Measurements from ENCODE around the gene MVP.

Gene MVP

DNA sequence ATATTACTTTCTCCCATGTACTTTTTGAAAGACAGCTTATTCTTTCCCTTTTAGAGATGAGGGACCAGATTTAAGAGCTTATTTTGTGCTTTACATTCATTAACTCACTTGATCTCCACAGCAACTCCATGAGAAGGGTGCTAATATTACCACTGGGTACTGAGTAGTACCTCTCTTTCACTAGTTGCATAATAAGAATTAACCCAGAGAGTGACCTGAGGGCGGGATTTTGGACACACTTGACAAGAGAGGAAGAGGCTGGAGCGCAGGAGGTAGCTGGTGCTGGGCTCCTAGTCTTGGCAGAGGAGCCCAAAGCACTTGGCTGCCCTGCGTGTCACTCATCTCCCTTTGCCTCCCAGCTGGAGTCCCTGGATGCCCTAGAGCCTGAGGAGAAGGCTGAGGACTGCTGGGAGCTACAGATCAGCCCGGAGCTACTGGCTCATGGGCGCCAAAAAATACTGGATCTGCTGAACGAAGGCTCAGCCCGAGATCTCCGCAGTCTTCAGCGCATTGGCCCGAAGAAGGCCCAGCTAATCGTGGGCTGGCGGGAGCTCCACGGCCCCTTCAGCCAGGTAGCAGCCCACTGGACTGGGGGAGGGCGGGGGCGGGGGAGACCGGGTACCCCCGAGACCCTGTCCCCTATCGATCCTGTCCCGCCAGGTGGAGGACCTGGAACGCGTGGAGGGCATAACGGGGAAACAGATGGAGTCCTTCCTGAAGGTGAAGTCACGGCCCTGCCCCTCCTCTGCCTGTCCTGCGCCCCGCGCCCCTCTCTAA lies 15.6 kb upstream of the MVP start:
- no peak for FAIRE-seq

DNA sequence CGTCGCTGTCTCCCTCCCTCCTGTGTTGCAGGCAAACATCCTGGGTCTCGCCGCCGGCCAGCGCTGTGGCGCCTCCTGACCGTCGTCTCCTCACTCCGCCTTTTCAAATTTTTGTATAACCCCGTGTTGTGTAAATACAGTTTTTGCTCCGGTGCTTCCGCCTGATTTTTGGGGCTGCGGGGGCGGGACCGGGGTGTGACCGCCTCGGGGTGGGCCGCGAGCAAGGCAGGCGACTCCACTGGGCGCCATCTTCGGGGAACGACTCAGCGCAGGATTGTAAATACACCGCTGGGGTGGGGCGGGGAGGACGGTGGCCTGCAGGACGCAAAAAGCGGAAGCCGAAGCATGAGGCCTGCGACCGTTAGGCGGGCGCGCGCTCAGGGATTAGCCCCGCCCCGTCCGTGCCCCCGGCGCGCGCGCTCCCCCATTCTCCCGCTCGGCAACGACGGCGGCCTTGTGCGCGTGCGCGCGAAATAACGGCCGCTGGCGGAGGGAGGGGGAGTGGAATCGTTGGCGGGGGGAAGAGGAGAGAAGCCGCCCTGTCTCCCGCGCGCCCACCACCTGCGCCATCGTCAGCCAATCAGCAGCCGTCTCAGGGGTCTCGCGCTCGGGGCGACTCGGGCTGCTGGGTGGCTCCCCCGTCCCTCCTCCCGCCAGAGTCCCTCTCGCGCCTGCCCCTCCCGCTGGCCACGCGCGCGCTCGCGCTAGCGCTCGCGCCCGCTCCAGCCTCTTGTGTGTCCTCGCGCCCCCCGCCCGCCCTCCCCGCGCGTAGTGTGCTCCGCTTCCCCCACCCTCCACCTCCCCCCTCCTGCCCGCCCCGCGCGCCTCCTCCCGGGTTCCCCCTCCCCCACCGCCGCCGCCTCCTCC lies 14.8 kb upstream of the MVP start:
- peak; percentile 41 for FAIRE-seq

DNA sequence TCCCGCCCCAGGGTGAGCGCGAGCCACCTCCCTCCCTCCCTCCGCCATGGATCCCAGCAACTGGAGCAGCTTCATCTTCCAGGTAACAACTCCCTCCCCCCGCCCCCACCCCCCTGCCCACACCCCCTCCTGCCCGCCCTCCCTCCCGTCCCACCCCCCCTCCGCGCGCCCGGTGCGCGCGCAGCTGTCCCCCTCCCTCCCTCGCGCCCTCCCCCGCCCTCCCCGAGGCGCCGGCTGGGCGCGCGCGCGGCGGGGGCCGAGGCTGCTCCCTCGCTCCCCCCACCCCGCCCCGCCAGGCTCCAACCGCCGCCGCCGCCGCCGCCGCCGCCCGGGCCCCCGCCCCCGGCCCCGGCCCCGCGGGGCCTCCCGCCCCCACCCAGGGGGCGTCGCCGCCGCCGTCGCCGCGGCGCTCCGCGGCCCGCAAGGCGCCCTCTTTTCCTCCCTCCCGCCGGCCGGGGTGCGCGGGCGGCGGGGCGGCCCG lies 14.1 kb upstream of the MVP start, which contains the start of gene MAZ:
TSS of gene MAZ (plus strand) at position 431 of the 481 bp plus-strand sequence. CDS start 173 bp downstream, outside the sequence.
- no peak for FAIRE-seq

DNA sequence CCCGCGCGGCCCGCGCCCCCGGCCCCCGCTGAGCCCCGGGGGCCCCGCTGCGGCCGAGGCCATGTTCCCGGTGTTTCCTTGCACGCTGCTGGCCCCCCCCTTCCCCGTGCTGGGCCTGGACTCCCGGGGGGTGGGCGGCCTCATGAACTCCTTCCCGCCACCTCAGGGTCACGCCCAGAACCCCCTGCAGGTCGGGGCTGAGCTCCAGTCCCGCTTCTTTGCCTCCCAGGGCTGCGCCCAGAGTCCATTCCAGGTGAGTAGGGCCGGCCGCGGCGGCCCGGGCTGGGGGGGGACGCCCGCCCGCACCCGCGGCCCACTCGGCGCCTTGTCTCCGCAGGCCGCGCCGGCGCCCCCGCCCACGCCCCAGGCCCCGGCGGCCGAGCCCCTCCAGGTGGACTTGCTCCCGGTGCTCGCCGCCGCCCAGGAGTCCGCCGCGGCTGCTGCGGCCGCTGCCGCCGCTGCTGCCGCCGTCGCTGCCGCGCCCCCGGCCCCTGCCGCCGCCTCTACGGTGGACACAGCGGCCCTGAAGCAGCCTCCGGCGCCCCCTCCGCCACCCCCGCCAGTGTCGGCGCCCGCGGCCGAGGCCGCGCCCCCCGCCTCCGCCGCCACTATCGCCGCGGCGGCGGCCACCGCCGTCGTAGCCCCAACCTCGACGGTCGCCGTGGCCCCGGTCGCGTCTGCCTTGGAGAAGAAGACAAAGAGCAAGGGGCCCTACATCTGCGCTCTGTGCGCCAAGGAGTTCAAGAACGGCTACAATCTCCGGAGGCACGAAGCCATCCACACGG lies 13.4 kb upstream of the MVP start:
- FAIRE-seq = no peak

DNA sequence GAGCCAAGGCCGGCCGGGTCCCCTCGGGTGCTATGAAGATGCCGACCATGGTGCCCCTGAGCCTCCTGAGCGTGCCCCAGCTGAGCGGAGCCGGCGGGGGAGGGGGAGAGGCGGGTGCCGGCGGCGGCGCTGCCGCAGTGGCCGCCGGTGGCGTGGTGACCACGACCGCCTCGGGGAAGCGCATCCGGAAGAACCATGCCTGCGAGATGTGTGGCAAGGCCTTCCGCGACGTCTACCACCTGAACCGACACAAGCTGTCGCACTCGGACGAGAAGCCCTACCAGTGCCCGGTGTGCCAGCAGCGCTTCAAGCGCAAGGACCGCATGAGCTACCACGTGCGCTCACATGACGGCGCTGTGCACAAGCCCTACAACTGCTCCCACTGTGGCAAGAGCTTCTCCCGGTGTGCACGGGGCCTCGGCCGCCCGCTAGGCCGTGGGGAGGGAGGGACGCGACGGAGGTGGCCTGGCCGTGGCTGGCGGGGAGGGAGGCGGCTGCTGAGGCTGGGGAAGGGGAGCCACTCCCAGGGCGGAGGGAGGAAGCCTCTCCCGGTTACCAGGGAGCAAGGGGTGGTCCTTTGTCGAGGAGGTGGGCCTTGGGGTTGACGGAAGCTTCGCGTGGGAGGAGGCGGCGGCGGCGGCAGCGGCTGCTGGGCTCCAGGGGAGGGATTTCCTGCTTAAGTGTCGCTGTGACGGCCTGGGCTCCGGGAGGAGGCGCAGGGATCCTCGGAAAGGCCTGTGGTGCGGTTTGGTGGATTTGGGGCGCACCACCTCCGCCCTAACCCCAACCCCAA lies 12.6 kb upstream of the MVP start:
- peak; percentile 50 for FAIRE-seq

DNA sequence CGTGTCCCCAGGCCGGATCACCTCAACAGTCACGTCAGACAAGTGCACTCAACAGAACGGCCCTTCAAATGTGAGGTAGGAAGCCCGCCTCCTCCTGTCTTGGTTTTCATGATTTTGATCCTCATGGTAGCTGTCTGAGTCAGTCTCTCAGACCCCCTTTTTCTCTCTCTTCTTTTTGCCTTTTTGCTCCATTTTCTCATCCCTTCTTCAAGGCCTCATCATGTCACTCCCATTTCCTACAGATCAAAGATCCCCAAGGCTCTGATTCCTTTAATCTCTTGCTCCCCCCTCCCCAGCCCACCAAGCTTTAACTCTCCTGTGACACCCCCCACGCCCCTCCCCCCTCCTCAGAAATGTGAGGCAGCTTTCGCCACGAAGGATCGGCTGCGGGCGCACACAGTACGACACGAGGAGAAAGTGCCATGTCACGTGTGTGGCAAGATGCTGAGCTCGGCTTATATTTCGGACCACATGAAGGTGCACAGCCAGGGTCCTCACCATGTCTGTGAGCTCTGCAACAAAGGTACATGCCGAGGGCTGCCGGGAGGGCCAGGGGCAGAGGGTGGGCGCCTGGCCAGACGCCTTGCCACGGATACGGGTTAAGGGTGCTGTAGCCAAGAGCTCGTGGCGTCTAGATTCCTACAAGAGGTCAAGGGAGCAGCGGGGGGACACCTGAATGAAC lies 11.9 kb upstream of the MVP start:
- FAIRE-seq = no peak

DNA sequence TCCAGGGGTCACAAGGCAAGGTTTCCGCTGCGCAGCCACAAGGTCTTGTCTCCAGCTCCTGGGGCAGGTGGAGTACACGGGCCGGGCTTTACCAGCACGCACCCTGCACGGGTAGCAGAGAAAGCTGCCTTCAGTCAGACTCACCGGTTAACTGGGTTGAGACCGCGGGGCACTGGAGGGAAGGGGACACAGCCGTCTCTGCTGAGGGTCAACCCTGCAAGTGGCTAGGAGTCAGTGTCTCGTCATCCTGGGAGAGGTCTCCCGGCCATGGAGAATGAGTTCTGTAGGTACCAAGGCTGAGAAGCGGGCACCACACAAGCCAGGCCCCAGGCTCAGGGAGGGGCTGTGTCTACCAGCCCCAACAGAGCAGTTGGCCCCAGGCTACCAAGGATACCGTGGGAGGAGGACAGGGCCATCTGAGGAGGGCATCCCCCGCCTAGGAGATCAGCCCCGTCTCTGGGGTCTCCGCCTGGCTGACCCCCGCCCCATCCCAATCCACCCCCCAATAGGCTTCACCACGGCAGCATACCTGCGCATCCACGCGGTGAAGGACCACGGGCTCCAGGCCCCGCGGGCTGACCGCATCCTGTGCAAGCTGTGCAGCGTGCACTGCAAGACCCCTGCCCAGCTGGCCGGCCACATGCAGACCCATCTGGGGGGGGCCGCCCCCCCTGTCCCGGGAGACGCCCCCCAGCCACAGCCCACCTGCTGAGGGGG lies 11.1 kb upstream of the MVP start:
- no peak for FAIRE-seq

DNA sequence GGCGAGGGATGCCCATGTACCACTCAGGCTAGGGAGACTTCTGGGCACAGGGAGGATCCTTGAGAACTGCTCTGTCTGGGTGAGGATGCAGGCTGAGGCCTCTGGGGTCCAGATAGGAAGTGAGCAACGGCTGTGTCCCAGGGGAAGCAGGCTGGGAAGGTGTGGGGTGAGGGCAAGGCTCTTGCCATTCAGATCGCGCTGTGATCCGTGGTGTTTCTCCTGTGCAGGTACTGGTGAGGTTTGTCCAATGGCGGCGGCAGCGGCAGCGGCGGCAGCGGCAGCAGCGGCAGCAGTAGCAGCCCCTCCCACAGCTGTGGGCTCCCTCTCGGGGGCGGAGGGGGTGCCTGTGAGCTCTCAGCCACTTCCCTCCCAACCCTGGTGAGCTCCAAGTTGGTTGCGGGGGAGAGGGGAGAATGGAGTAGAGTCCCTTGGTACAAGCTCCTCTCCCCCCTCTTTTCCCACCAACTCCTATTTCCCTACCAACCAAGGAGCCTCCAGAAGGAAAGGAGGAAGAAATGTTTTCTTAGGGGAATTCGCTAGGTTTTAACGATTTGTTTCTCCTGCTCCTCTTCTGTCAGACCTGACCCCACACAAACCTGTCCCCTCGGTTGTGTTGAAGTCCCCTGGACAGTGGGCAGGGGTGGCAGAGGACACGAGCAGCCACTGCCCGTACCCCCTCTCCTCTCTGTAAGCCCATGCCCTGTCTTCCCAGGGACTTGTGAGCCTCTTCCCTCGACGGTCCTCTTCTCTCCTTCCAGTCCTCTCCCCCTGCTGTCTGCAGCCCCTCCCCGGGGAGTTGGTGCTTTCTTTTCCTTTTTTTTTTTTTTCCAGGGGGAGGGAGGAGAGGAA lies 10.2 kb upstream of the MVP start:
- FAIRE-seq = no peak

DNA sequence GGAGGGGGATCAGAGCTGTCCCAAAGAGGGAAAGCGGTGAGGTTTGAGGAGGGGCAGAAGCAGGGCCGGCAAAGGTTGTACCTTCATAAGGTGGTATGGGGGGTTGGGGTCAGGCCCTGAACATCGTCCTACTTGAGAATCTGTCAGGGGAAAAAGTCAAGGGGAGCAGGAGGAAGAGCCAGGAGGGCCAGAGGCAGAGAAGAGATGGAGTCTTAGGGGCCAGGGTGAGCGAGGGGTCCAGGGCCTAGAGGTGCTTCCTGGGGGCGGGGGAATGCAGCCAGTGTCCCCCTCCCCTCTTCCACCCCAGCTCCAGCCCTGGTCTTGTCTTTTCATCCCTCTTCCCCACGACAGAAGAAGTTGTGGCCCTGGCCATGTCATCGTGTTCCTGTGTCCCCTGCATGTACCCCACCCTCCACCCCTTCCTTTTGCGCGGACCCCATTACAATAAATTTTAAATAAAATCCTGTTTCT lies 9.5 kb upstream of the MVP start:
- FAIRE-seq = no peak

DNA sequence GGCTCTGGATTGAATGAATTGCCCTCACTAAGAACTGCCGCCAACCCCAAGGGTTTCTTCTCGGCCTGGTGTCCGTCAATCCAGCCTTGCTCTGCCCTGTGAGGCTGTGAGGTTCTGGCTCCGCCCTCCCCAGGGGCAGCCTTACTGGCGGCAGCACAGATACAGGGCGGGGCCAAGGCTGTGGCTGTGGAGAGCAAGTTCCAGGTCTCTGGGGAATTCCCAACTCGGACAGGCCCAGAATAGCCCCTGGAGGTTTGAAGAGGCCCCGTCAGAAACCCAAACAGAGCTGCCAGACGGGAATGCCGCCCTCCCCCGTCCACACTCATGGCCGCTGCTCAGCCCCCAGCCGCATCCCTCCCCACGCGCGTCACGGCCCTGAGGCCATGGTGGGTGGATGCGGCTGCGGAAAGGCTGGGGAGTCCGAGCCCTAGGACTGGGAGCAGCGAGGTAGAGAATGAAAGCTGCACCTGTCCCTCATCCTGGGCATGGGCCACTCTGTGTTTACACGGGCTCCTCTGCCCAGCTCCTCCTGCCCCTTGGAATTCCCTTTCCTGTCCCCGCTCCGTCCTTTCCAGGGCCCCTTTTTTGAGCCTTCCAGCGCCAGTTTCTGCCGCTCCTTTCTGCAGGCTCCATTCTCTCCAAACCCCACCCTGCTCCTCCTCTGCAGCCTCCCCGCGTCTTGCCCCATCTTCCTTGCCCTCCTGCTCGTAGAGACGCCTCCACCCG lies 8.9 kb upstream of the MVP start:
- FAIRE-seq = peak; percentile 93

DNA sequence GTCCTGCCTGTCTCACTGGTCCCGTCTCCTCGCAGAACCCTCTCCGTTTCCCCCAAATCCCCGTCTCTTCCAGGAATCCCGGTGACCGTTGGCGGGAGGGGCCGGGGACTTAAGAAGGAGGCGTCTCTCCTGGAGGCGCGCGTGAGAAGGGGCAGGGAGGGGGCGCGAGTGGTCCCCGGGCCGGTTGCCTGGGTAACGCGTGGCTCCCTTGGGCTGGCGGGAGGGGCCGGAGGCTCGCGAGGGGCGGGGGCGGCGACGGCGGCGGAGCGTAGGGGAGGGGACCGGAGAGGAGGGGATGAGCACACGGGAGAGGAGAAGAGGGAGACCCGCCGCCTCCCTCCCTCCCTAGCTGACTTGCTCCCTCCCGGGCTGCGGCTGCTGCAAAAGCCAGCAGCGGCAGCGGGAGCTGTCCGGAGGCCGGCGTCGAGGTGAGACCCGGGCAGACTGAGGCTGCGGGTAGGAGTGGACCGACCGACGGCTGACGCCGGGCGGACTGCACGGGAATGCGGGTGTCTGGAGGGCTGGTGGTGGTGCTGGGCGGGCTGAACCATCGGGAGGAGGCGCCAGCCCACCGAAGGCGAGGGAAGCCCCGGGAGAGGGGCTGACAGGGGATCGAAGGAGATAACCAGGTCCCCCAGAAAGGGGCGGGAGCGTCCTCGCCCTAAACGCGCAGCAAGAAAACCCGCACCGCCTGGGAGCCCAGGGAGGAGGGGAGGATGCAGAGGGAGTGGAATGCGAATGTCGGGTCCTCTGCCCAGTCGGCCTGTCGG lies 8.2 kb upstream of the MVP start, which contains the start of gene PRRT2:
TSS of gene PRRT2 (plus strand) at position 298 of the 770 bp plus-strand sequence. CDS start 862 bp downstream, outside the sequence.
- FAIRE-seq = no peak

DNA sequence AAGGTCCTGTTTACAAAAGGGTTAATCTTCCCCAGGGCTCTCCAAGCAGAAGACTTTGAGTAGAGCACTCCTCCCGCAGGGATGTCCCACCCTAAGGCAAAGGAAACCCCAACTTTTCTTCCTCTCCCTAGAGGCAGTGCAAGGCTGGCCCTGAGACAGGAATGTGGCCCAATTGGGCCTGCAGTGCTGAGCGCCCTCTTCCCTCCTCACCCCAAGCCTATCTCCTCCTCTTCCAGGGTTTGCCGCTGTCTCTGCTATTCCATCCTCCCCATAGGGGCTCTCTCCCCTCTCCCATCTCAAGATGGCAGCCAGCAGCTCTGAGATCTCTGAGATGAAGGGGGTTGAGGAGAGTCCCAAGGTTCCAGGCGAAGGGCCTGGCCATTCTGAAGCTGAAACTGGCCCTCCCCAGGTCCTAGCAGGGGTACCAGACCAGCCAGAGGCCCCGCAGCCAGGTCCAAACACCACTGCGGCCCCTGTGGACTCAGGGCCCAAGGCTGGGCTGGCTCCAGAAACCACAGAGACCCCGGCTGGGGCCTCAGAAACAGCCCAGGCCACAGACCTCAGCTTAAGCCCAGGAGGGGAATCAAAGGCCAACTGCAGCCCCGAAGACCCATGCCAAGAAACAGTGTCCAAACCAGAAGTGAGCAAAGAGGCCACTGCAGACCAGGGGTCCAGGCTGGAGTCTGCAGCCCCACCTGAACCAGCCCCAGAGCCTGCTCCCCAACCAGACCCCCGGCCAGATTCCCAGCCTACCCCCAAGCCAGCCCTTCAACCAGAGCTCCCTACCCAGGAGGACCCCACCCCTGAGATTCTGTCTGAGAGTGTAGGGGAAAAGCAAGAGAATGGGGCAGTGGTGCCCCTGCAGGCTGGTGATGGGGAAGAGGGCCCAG lies 7.3 kb upstream of the MVP start:
- FAIRE-seq = no peak

DNA sequence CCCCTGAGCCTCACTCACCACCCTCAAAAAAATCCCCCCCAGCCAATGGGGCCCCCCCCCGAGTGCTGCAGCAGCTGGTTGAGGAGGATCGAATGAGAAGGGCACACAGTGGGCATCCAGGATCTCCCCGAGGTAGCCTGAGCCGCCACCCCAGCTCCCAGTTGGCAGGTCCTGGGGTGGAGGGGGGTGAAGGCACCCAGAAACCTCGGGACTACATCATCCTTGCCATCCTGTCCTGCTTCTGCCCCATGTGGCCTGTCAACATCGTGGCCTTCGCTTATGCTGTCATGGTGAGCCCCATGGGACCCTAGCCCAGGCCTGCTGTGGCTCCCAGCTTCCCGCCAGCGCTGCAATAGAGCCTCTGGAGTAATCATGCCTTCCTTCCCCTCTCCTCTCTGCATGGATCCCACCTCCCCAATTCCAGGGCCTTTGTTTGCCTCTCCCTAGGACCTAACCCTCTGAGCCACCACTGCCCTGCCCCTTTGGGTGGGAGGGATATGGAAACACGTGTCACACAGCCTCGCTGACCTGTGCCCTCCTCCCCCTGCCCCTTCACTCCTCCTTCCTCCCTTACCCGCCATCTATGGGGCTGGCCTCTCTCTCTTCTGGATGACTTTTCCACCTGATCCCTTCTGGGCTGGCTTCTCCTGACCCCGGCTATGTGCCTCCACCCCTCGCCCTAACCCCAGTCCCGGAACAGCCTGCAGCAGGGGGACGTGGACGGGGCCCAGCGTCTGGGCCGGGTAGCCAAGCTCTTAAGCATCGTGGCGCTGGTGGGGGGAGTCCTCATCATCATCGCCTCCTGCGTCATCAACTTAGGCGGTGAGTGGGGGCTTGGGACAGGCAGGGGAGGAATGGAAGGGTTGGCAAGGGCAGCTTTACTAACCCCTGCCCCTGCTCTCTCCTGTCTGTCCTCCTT lies 6.4 kb upstream of the MVP start:
- no peak for FAIRE-seq

DNA sequence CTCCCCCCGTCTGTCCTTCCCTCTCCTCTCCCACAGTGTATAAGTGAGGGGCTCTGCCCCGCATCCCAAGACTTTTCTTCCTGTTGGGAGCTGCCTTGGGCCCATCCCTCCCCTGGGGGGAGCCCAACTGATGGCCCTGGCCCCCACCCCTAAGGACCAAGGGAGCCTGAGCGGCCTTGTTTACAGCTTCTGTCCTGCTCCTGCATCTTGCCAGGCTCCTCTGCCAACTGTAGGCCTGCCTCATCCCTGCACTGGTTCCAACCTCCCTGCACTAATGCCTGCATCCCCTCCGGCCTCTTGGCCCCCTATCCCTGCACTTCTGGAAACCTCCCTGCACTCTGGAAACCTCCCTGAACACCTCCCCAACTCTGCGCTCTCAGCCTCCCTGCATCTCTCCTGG lies 5.7 kb upstream of the MVP start:
- FAIRE-seq = no peak

DNA sequence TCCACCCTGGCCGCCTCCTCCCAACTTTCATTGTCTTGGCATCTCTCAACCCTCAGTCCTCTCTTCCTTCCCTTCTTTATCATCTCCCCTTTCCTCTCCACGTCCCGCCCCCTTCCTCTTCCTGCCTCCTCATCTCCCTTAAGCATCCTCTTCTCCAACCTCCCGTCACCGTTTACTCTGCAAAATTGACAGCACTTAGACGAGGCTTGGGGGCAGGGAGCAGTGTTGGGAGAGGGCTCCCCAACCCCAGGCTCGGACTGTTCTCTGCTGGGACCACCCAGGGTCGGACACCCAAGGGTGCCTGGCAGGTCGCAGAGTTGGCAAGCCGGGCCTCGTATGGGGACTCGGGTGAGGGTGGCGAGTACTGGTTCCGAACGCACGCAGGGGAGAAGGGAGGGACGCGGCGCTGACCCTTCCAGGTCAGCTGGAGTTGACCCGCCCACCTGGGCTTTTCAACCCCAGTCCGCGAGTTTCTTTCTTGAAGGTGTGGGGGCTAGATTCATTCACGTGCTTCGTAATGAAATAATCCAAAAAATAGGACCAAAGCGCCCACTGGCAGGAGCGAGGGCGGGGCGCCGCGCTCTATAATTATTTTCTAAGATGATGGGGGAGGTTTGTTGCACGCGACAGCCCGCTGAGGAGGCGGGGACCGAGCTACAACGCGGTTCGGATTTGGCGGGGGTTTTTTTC lies 5.1 kb upstream of the MVP start:
- no peak for FAIRE-seq

All from endometrium (tissue), 2 donors.